GM23248 (cell line): ENCODE results near the gene FRMD3.

Experiments used
- EZH2 ChIP-seq: fragments of 200-600 bp; sonication (generic); IDR thresholded peaks from 2 replicates; pipeline ENCODE4 v1.6.1; 2018; ENCODE audit warnings: antibody characterized with exemption, mild to moderate bottlenecking; ENCODE audit not compliant: insufficient read depth, poor library complexity, severe bottlenecking
- EZH2phosphoT487 ChIP-seq: fragments of 200-600 bp; sonication (generic); IDR thresholded peaks from 2 replicates; pipeline ENCODE4 v1.6.1; 2018; ENCODE audit warnings: antibody characterized with exemption, moderate library complexity, mild to moderate bottlenecking, low read depth; ENCODE audit not compliant: insufficient read depth

DNA sequence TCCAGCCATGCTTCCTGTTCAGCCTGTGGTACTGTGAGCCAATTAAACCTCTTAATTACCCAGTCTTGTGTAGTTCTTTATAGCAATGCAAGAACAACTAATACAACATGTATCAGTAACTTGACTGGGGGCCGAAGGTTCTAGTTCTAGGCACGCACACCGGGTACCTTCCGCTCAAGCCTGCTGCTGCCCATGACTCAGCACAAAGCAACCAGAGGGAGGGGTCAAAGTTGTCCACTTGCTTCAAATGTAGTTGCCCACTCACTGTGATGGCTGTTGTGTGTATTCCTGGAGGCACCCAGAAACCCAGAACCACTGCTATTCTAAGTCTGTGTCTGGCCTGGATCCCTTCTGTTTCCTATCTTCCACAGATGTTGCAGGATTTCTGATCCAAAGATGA, 222.6 kb downstream of the FRMD3 start:
- TF ChIP-seq EZH2 (no peak), EZH2phosphoT487 (no peak)
